HepG2 (cell line): ENCODE results near the gene RSBN1L. TPM values are rescaled to one million over a fixed set of nuclear protein-coding genes. Genes with fewer than 3 reads are reported as not detected.
A peak's percentile ranks its signal among the peaks of the same experiment; 100 is the strongest.
"Not testable (repeated sequence)": the region's sequence is repeated elsewhere in the genome, so short reads cannot be mapped to it uniquely, and the experiment has no call there.

ENCODE experiments used
- ATAC-seq: fragments of 200-7000 bp; cut with Tn5 transposase; 3 replicates; pipeline ENCODE4 v1.9.1; 2020; ENCODE audit warnings: mild to moderate bottlenecking, moderate library complexity
- BruUV-seq: library from RNA; stranded (reverse); fragments of 400-500 nt; replicated peaks from 2 replicates; lab custom pipeline; 2021; lab: Mats Ljungman, UMichigan
- CTCF ChIA-PET: fragments of 300-600 bp; formaldehyde crosslinking; extraction: SDS; loops from one replicate; lab custom pipeline; 2021; ENCODE audit warnings: low total read pairs, inconsistent platforms, low intra/inter-chr PET ratio; lab: Yijun Ruan, JAX
- POLR2A ChIA-PET: fragments of 350-600 bp; sonication (Branson Sonifier 250); formaldehyde crosslinking; loops from one replicate; lab custom pipeline; 2020; ENCODE audit warnings: antibody characterized with exemption, inconsistent platforms; lab: Yijun Ruan, JAX
- DNase-seq: peaks from one replicate; pipeline ENCODE4 v3.0.0-alpha.2; 2015; ENCODE audit warnings: low spot score
- FAIRE-seq: peaks from 3 replicates; lab custom pipeline; 2011; peaks lifted over from hg19 to GRCh38; lab: Jason Lieb, UNC
- H2AFZ ChIP-seq: one replicate; pipeline ENCODE4 v1.6.1; 2011; ENCODE audit warnings: low read length, inconsistent platforms
- H3K27ac ChIP-seq: fragments of 300-600 bp; 3 replicates; pipeline ENCODE4 v1.8.0; 2011; ENCODE audit warnings: mixed run types, mild to moderate bottlenecking, mixed read lengths, low read length, inconsistent platforms; ENCODE audit not compliant: insufficient read depth; ENCODE audit errors: extremely low read length
- H3K27me3 ChIP-seq, 2 experiments: fragments of 200-600 bp in 1 of 2; 2 replicates in 1 of 2; 3 replicates in 1 of 2; pipeline versions ENCODE4 v1.6.0 to v1.8.0; 2011; ENCODE audit warnings: low read length in 2 of 2, mild to moderate bottlenecking in 2 of 2, moderate library complexity in 2 of 2, inconsistent platforms in 1 of 2; ENCODE audit not compliant: insufficient read depth in 2 of 2, control insufficient read depth in 1 of 2
- H3K36me3 ChIP-seq, 2 experiments: fragments of 200-600 bp in 1 of 2; replicated peaks in 1 of 2; 2 replicates in 1 of 2; 3 replicates in 1 of 2; pipeline versions ENCODE4 v1.5.1 to v1.8.0; 2011; ENCODE audit warnings: low read length in 2 of 2, inconsistent platforms in 1 of 2; ENCODE audit not compliant: insufficient read depth in 2 of 2, control insufficient read depth in 1 of 2
- H3K4me1 ChIP-seq: 2 replicates; pipeline ENCODE4 v1.5.1; 2012; ENCODE audit warnings: low read length, inconsistent platforms; ENCODE audit not compliant: insufficient read depth
- H3K4me2 ChIP-seq: 2 replicates; pipeline ENCODE4 v1.6.0; 2011; ENCODE audit warnings: low read depth, low read length, inconsistent platforms
- H3K4me3 ChIP-seq, 3 experiments: fragments of 200-600 bp in 1 of 3; sonication (generic), shearing (Covaris generic) in 1 of 3; replicated peaks in 1 of 3; 2 replicates each; pipeline ENCODE4 v1.5.1; 2011 to 2016; ENCODE audit warnings: low read length in 3 of 3, inconsistent platforms in 2 of 3, low read depth in 2 of 3, mild to moderate bottlenecking in 2 of 3, control low read depth in 1 of 3, mixed read lengths in 1 of 3; ENCODE audit not compliant: insufficient read depth in 1 of 3
- H3K79me2 ChIP-seq: one replicate; pipeline ENCODE4 v1.6.1; 2011; ENCODE audit warnings: low read length, inconsistent platforms; ENCODE audit not compliant: insufficient read depth
- H3K9ac ChIP-seq: 2 replicates; pipeline ENCODE4 v1.6.0; 2011; ENCODE audit warnings: mild to moderate bottlenecking, low read depth, low read length, inconsistent platforms; ENCODE audit not compliant: insufficient read depth
- H3K9me3 ChIP-seq: 2 replicates; pipeline ENCODE4 v1.5.1; 2012; ENCODE audit warnings: mild to moderate bottlenecking, low read length
- H4K20me1 ChIP-seq: 2 replicates; pipeline ENCODE4 v1.6.0; 2011; ENCODE audit warnings: inconsistent platforms, mild to moderate bottlenecking, low read length, moderate library complexity; ENCODE audit not compliant: insufficient read depth
- AHDC1 ChIP-seq: sonication (generic); formaldehyde crosslinking; IDR thresholded peaks from 2 replicates; pipeline ENCODE4 v1.5.1; 2020; ENCODE audit warnings: mild to moderate bottlenecking, missing genetic modification reagents, borderline replicate concordance
- MAFK ChIP-seq, 2 experiments: IDR thresholded peaks in 1 of 2; conservative IDR thresholded peaks in 1 of 2; 2 replicates each; pipeline ENCODE4 v1.6.1; 2011; ENCODE audit warnings: improper control_type of control experiment in 2 of 2, low read length in 2 of 2
- ZFP37 ChIP-seq: sonication (generic); formaldehyde crosslinking; IDR thresholded peaks from 2 replicates; pipeline ENCODE4 v1.4.0; 2020; ENCODE audit warnings: missing genetic modification reagents, borderline replicate concordance
- ZNF101 ChIP-seq: sonication (generic); formaldehyde crosslinking; IDR thresholded peaks from 2 replicates; pipeline ENCODE4 v1.4.0; 2020; ENCODE audit warnings: mild to moderate bottlenecking, low read depth, missing genetic modification reagents, borderline replicate concordance
- ZNF281 ChIP-seq: sonication (generic); formaldehyde crosslinking; IDR thresholded peaks from 2 replicates; pipeline ENCODE4 v1.4.0; 2020; ENCODE audit warnings: missing genetic modification reagents, borderline replicate concordance
- WGBS: methylation state at CpG from one replicate; pipeline ENCODE4 v1.1.6; 2017; ENCODE audit warnings: low lambda C conversion rate; 5-methylcytosine and 5-hydroxymethylcytosine counted together
- in situ Hi-C: cut with HindIII; loops from 2 replicates; pipeline ENCODE4 v1.10.0; 2017; ENCODE audit warnings: low pct_unique_long_range_greater_than_20kb; ENCODE audit not compliant: extremely low pct_ligation_motif_present
- intact Hi-C: fragments of 100-400 bp; cut with micrococcal nuclease; formaldehyde crosslinking; loops from one replicate; pipeline ENCODE4 v1.10.0; 2022; ENCODE audit not compliant: unreplicated experiment
- polyA plus RNA-seq, 8 experiments: library from polyadenylated mRNA; depleted of rRNA in 3 of 8; stranded (reverse) in 7 of 8; unstranded in 1 of 8; fragments of >200 nt; fragmentation: Illumina TruSeq in 4 of 8; extraction: Trizol in 4 of 8; gene quantifications; 2 replicates each; pipeline versions ENCODE4 v1.2.1 to v1.2.3, GENCODE V29; 2011 to 2016; ENCODE audit warnings: low read depth in 4 of 8, missing spikeins in 1 of 8, mixed read lengths in 1 of 8; ENCODE audit not compliant: insufficient read depth in 1 of 8
- total RNA-seq, 5 experiments: library from RNA; depleted of rRNA; stranded (reverse); fragments of >200 nt; fragmentation: Illumina TruSeq; extraction: Trizol; gene quantifications; 2 replicates each; pipeline ENCODE4 v1.2.3, GENCODE V29; 2016; ENCODE audit warnings: low read depth in 1 of 5

RSBN1L gene
- total and polyA plus RNA-seq, 2 of the 13 experiments (the other 11 are each of a cell fraction or from before 2014, with no cell fraction given), result 7.7 to 21.3 TPM

GRCh38 chr7:77784426-77784825, 88.2 kb downstream of the RSBN1L start:
- WGBS, result 94% methylated on average over 10 of the region's 10 CpGs
- peaks cover 14% of the 10 kb centered on the region for H3K4me1 ChIP-seq
- in situ Hi-C loops, POLR2A ChIA-PET, FAIRE-seq, intact Hi-C loops, H4K20me1 ChIP-seq, H3K27ac ChIP-seq, H3K9ac ChIP-seq, H3K4me3 ChIP-seq, H2AFZ ChIP-seq, H3K27me3 ChIP-seq, H3K4me2 ChIP-seq, H3K79me2 ChIP-seq, CTCF ChIA-PET, DNase-seq, BruUV-seq, ATAC-seq: not testable (repeated sequence)
- peaks cover 0 to 12% of the 10 kb centered on the region in 2 experiments; a peak in 2 of 5 replicates for H3K36me3 ChIP-seq
- H3K9me3 ChIP-seq, result peaks cover 12% of the 10 kb centered on the region
- TF ChIP-seq MAFK (conservative IDR thresholded peaks at IDR 0.05 in 1 of 2, IDR thresholded peaks at IDR 0.05 in 1 of 2; ENCODE audit: low read length in 2 of 2), result 0 out of 4 replicates have a peak, but pooled peaks of 1 of the 2 experiments have one; percentile 9

- no peak for DNase-seq
- in situ Hi-C loops, result no loop called here
- no peak for ATAC-seq
- Histone ChIP-seq H3K36me3 (peaks cover 0 to 3% of the 10 kb centered on the region in 2 experiments; a peak in 2 of 5 replicates), H3K4me3 (no peak overlapping the region), H3K27me3 (no peaks in the 10 kb centered on the region), H3K4me2 (no peak overlapping the region), H4K20me1 (no peaks in the 10 kb centered on the region), H3K9ac (no peak overlapping the region), H3K27ac (no peak overlapping the region), H3K9me3 (peaks cover 12% of the 10 kb centered on the region), H2AFZ (no peak overlapping the region), H3K79me2 (no peaks in the 10 kb centered on the region), H3K4me1 (peaks cover 14% of the 10 kb centered on the region)
- no peak for FAIRE-seq
- no TSS peak for BruUV-seq
- 98% methylated on average over 2 of the region's 3 CpGs for WGBS
- ChIA-PET POLR2A (no interaction called here), CTCF (no interaction called here)
- intact Hi-C loops, result no loop called here
- TF ChIP-seq ZFP37 (no peak), ZNF281 (CRISPR knock-in tag) (0 out of 2 replicates have a peak, but pooled peaks have one; percentile 25), AHDC1 (no peak), ZNF101 (CRISPR knock-in tag) (no peak)
These were observed 89.8 kb downstream of the RSBN1L start for GRCh38 chr7:77786018-77786417.
